ENCODE data around the gene PTPRN2.

Gene PTPRN2

GRCh38 chr7:158137516-158138328 is 449.9 kb downstream of the PTPRN2 start:
- no peak for DNase-seq (ENCODE audit: low spot score)
- in situ Hi-C loops (cut with MboI; ENCODE audit: low sequenced_read_pairs, unreplicated experiment) = no loop called here
- TF ChIP-seq CTCF (IDR thresholded peaks at IDR 0.05; ENCODE audit: borderline replicate concordance, control extremely low read depth, extremely low read depth, insufficient read depth, missing control alignments) = no peak

GRCh38 chr7:158135931-158136330 is 451.7 kb downstream of the PTPRN2 start:
- no peak for DNase-seq (ENCODE audit: low spot score)
- TF ChIP-seq CTCF (IDR thresholded peaks at IDR 0.05; ENCODE audit: borderline replicate concordance, control extremely low read depth, extremely low read depth, insufficient read depth, missing control alignments) = no peak
- in situ Hi-C loops (cut with MboI; ENCODE audit: low sequenced_read_pairs, unreplicated experiment) = no loop called here

GRCh38 chr7:158134824-158135223 is 452.8 kb downstream of the PTPRN2 start:
- DNase-seq (ENCODE audit: low spot score) = no peak
- in situ Hi-C loops (cut with MboI; ENCODE audit: low sequenced_read_pairs, unreplicated experiment) = no loop called here
- TF ChIP-seq CTCF (IDR thresholded peaks at IDR 0.05; ENCODE audit: borderline replicate concordance, control extremely low read depth, extremely low read depth, insufficient read depth, missing control alignments) = no peak

GRCh38 chr7:158133515-158134271 is 453.9 kb downstream of the PTPRN2 start:
- in situ Hi-C loops (cut with MboI; ENCODE audit: low sequenced_read_pairs, unreplicated experiment) = no loop called here
- TF ChIP-seq CTCF (IDR thresholded peaks at IDR 0.05; ENCODE audit: borderline replicate concordance, control extremely low read depth, extremely low read depth, insufficient read depth, missing control alignments) = no peak
- DNase-seq (ENCODE audit: low spot score) = no peak

- DNase-seq (ENCODE audit: low spot score) = no peak
- in situ Hi-C loops (cut with MboI; ENCODE audit: low sequenced_read_pairs, unreplicated experiment) = no loop called here
- TF ChIP-seq CTCF (IDR thresholded peaks at IDR 0.05; ENCODE audit: borderline replicate concordance, control extremely low read depth, extremely low read depth, insufficient read depth, missing control alignments) = no peak
Observed at GRCh38 chr7:158133057-158133456, 454.6 kb downstream of the PTPRN2 start.

GRCh38 chr7:158130023-158130409 is 457.6 kb downstream of the PTPRN2 start:
- no peak for DNase-seq (ENCODE audit: low spot score)
- in situ Hi-C loops (cut with MboI; ENCODE audit: low sequenced_read_pairs, unreplicated experiment) = no loop called here
- no peak for TF ChIP-seq CTCF (IDR thresholded peaks at IDR 0.05; ENCODE audit: borderline replicate concordance, control extremely low read depth, extremely low read depth, insufficient read depth, missing control alignments)
